Stimulated activated naive CD8-positive, alpha-beta T cell treated with anti-CD3 and anti-CD28 coated beads, Interleukin-15, Interleukin-2, amounts not matched to agents 100 U/mL and 50 U/mL, for 24 hours (primary cell): ENCODE measurements around the gene OAS2.
"Not testable (repeated sequence)": the region's sequence is repeated elsewhere in the genome, so short reads cannot be mapped to it uniquely, and the experiment has no call there.

Source experiments
- ATAC-seq: fragments of 150-1000 bp; cut with Tn5 transposase; one replicate; pipeline ENCODE4 v1.10.0; 2021
- DNase-seq: peaks from one replicate; pipeline ENCODE4 v3.0.0; 2021

OAS2 gene

DNA sequence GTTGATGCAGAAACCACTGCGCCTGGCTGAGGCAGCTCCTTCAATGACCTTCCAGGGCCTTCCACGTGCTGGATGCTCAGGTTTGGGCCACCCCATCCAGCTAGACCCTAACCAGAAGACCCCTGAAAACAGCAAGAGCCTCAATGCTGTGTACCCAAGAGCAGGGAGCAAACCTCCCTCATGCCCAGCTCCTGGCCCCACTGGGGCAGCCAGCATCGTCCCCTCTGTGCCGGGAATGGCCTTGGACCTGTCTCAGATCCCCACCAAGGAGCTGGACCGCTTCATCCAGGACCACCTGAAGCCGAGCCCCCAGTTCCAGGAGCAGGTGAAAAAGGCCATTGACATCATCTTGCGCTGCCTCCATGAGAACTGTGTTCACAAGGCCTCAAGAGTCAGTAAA is 29.5 kb upstream of the OAS2 start:
- ATAC-seq, result no peak
- DNase-seq, result no peak

DNA sequence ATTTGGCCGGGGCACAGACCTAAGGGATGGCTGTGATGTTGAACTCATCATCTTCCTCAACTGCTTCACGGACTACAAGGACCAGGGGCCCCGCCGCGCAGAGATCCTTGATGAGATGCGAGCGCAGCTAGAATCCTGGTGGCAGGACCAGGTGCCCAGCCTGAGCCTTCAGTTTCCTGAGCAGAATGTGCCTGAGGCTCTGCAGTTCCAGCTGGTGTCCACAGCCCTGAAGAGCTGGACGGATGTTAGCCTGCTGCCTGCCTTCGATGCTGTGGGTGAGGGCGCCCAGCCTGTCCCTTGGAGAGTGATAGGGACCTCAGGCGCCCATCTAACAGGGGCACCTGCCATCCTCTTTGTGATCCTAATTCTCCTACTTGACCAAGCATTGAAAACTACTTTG is 27.6 kb upstream of the OAS2 start:
- DNase-seq, result no peak
- ATAC-seq, result no peak

DNA sequence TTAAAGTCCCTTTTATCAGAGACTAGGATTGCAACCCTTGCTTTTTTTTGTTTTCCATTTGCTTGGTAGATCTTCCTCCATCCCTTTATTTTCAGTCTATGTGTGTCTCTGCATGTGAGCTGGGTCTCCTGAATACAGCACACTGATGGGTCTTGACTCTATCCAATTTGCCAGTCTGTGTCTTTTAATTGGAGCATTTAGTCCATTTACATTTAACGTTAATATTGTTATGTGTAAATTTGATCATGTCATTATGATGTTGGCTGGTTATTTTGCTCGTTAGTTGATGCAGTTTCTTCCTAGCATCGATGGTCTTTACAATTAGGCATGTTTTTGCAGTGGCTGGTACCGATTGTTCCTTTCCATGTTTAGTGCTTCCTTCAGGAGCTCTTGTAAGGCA is 21.2 kb upstream of the OAS2 start:
- not testable (repeated sequence) for DNase-seq, ATAC-seq

DNA sequence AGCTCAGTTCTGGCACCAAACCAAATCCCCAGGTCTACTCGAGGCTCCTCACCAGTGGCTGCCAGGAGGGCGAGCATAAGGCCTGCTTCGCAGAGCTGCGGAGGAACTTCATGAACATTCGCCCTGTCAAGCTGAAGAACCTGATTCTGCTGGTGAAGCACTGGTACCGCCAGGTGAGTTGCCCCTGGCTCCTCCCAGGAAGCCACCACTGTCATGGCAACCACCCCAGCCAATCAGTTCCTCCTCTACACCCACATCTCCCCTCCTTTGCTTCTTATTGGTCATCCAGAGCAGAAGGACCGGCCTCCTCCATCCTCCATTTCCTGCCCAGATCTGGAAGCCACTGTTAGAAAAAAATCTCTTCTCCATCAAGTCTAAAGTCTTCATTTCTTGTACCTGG is 17.2 kb upstream of the OAS2 start:
- DNase-seq, result no peak
- ATAC-seq, result no peak

DNA sequence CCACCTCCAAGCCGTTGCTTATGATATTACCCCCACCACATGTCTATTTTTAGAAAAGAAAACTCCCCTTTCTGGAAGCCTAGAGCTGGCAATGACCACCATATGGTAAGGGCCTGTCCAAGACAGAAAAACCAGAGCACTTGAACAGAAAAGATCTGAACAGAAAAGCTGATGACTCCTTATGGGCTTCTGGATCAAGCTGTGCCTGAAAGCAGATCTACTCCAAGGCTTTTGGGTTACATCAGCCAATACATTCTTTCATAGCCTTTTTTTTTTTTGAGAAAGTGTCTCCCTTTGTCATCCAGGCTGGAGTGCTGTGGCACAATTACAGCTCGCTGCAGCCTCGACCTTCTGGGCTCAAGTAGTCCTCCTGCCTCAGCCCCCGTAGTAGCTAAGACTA is 16.8 kb upstream of the OAS2 start:
- no peak for ATAC-seq

DNA sequence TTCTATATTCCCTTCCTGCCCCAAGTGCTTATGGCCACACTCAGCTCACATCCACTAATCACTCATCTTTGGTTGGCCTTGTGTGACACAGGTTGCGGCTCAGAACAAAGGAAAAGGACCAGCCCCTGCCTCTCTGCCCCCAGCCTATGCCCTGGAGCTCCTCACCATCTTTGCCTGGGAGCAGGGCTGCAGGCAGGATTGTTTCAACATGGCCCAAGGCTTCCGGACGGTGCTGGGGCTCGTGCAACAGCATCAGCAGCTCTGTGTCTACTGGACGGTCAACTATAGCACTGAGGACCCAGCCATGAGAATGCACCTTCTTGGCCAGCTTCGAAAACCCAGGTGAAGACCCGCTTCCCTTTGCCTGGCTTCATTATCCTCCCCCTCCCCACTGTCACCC is 15.8 kb upstream of the OAS2 start:
- DNase-seq (no peak), ATAC-seq (no peak)

More for the DNA sequence above, 16.8 kb upstream of the OAS2 start:
- DNase-seq, result no peak

DNA sequence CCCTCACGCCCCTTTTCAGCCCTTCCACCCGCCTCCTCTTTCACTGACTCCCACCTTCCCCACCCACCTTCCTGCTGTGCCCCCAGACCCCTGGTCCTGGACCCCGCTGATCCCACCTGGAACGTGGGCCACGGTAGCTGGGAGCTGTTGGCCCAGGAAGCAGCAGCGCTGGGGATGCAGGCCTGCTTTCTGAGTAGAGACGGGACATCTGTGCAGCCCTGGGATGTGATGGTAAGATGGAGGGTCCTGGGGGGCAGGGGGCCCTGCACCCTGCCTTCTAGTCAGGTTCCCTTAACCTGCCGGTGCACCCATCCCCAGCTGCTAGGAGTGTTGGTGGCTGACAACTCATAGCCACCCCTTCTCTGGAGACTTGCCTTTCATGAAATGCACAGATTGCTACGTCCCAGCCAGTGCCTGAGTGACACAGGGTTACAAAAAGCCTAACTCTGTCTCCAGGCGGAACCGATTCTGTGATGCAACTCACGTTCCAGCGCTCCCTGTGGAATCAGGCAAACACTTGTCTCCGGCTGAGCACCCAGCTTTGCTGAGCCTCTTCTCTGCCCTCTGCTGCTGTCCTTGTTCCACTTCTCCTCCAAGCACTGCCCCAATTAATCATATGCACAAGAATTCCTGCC is 15.0 kb upstream of the OAS2 start:
- no peak for ATAC-seq

DNA sequence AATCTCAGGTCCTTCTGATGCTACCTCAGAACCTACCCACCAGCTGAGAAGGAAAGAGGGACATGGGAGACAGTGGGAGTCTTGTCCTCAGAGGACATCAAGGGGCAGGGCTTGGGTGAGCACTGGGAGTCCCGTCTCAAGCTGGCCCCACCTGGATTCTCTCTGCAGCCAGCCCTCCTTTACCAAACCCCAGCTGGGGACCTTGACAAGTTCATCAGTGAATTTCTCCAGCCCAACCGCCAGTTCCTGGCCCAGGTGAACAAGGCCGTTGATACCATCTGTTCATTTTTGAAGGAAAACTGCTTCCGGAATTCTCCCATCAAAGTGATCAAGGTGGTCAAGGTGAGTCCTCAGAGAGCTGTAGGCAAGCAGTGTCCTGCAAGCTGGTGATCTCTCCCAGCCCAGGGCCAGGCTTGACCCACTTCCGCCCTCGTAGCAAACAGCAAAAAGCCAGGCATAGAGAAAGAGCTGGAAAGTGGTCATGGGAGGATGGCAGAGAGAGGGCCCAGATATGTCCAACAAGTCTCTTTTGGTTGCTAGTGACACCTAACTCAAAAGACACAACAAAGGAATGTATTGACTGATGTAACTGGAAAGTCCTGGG is 14.2 kb upstream of the OAS2 start:
- ATAC-seq (no peak), DNase-seq (no peak)

More for the DNA sequence above, 15.0 kb upstream of the OAS2 start:
- no peak for DNase-seq

DNA sequence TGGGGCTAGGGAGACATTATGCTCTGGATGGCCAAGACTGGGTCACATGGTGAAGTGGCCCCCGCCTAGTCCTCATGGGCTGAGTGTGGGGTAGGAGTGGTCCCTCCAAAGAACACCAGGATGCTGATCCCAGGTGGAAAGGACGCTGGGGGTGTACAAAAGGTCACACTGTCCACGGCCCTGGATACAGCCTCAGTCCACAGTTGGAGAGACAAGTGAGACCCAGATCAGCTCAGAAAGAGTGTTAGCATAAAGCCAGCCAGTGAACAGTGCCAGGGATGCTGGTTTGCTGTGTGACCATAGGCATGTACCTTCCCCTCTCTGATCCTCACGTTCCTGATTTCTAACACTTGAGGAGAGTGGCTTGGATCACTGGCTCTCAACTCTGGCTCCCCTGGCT is 13.4 kb upstream of the OAS2 start:
- DNase-seq (no peak), ATAC-seq (no peak)

DNA sequence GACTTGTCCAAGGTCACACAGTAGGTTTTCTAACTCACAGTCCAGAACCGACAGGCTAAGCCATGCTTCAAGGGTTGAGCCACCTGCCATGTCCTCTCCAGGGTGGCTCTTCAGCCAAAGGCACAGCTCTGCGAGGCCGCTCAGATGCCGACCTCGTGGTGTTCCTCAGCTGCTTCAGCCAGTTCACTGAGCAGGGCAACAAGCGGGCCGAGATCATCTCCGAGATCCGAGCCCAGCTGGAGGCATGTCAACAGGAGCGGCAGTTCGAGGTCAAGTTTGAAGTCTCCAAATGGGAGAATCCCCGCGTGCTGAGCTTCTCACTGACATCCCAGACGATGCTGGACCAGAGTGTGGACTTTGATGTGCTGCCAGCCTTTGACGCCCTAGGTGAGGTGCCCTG is 12.7 kb upstream of the OAS2 start:
- no peak for ATAC-seq
- no peak for DNase-seq

DNA sequence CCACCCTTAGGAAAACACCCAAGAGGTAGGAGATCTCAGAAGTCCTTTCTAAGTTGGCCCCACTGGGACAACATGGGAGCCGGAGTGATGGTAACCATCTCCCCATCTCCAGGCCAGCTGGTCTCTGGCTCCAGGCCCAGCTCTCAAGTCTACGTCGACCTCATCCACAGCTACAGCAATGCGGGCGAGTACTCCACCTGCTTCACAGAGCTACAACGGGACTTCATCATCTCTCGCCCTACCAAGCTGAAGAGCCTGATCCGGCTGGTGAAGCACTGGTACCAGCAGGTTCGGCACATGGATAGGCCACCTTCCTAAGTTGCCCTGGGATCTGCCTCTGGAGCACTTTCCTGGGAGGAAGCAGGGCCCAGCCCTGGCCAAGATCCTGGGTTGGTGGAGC is 11.0 kb upstream of the OAS2 start:
- DNase-seq (no peak), ATAC-seq (no peak)

DNA sequence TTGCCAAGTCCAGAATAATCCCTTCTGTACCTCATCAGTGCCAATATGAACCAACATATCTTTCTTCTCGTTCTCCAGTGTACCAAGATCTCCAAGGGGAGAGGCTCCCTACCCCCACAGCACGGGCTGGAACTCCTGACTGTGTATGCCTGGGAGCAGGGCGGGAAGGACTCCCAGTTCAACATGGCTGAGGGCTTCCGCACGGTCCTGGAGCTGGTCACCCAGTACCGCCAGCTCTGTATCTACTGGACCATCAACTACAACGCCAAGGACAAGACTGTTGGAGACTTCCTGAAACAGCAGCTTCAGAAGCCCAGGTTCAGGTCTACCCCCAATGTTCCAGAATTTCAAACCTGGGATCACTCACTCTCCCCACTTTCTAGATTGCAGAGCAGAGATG is 10.5 kb upstream of the OAS2 start:
- no peak for ATAC-seq
- no peak for DNase-seq

DNA sequence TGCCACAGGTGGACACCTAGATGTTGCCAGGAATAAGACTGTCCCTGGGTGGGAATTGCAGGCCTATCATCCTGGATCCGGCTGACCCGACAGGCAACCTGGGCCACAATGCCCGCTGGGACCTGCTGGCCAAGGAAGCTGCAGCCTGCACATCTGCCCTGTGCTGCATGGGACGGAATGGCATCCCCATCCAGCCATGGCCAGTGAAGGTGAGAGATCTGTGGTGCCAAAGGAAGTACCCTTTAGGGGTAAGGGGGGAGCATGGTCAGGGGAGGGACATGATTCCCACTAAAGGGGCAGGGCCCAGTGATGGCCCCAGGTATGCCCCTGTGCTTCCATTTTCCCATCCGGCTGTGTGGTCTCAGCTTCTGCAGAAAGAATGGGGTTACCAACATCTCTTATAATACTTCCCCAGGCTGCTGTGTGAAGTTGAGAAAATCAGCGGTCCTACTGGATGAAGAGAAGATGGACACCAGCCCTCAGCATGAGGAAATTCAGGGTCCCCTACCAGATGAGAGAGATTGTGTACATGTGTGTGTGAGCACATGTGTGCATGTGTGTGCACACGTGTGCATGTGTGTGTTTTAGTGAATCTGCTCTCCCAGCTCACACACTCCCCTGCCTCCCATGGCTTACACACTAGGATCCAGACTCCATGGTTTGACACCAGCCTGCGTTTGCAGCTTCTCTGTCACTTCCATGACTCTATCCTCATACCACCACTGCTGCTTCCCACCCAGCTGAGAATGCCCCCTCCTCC is 8.6 kb upstream of the OAS2 start:
- ATAC-seq (no peak), DNase-seq (no peak)

DNA sequence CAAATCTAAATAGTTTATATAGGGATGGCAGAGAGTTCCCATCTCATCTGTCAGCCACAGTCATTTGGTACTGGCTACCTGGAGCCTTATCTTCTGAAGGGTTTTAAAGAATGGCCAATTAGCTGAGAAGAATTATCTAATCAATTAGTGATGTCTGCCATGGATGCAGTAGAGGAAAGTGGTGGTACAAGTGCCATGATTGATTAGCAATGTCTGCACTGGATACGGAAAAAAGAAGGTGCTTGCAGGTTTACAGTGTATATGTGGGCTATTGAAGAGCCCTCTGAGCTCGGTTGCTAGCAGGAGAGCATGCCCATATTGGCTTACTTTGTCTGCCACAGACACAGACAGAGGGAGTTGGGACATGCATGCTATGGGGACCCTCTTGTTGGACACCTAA is 7.9 kb upstream of the OAS2 start:
- DNase-seq, result no peak
- ATAC-seq, result no peak

DNA sequence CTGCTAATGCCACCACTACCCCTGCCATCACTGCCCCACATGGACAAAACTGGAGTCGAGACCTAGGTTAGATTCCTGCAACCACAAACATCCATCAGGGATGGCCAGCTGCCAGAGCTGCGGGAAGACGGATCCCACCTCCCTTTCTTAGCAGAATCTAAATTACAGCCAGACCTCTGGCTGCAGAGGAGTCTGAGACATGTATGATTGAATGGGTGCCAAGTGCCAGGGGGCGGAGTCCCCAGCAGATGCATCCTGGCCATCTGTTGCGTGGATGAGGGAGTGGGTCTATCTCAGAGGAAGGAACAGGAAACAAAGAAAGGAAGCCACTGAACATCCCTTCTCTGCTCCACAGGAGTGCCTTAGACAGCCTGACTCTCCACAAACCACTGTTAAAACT is 7.1 kb upstream of the OAS2 start:
- ATAC-seq (no peak), DNase-seq (no peak)

DNA sequence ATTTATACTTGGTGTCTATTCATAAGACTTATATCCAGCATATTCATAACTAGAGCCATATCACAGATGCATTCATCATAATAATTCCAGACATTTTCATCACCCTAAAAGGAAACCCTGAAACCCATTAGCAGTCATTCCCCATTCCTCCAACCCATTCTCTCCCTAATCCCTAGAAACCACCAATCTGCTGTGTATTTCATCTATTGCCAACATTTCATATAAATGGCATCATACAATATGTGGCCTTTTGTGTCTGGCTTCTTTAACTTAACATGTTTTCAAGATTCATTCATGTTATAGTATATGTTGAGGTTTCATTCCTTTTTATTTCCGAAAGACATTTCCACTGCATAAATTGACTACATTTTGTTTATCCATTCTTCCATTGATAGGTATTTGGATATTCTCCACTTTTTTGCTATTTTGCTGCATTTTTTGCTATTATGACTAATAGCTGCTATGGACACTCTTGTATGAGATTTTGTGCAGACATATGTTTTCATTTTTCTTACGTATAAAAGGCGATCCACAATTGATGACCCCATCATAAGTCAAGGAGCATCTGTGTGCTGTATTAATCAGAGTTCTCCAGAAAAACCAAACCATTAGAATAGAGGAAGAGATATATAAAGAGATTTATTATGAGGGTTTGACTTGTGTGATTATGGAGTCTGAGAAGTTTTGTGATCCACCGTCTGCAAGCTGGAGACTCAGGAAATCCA is 5.1 kb upstream of the OAS2 start:
- DNase-seq (no peak), ATAC-seq (no peak)

DNA sequence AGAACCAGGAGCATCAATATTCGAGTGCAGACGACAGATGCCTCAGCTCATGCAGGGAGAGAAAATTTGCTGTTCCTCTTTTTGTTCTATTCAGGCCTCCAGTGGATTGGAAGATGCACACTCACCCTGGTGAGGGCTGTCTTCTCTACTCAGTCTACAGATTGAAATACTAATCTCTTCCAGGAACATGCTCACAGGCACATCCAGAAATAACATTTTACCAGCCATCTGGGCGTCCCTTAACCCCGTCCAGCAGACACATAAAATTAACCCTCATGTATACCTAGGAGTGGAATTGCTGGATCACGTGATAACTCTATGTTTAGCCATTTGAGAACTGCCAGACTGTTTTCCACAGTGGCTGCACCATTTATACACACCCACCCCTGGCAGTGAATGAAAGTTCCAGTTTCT is 4.5 kb upstream of the OAS2 start:
- DNase-seq (no peak), ATAC-seq (no peak)

DNA sequence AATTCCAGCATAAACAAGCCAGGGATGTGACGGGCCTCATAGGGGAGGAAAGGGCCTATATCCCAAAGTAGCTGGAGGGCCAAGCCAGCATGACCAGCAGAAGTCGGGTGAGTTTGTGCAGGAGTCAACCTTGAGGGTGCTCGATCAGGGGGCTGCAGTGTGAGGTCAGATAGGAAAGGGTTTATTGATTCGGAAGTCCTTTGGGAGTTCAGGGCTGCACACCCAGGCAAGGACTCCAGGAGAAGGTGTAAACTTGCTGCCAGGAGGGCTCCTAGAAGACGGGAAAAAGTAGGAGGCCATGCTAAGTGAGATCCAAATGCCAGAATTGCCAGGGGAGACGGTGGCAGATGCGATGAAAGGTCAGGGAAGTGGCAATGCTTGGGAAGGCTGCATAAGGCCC is 3.4 kb upstream of the OAS2 start:
- ATAC-seq, result no peak
- DNase-seq, result no peak

DNA sequence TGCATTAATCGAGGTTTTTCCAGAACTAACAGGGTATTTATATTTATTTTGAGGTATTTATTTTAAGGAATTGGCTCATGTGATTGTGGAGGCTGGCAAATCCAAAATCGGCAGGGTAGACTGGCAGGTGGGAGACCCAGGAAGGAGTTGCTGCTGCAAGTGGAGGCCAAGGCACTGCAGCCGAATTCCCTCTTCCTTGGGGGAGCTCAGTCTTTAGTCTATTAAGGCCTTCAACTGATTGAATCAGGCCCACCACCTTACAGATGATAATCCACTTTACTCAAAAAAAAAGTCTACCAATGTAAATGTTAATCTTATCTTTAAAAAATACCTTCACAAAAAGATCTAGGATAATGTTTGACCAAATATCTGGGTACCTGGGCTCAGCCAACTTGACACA is 1.2 kb upstream of the OAS2 start:
- ATAC-seq (no peak), DNase-seq (no peak)

DNA sequence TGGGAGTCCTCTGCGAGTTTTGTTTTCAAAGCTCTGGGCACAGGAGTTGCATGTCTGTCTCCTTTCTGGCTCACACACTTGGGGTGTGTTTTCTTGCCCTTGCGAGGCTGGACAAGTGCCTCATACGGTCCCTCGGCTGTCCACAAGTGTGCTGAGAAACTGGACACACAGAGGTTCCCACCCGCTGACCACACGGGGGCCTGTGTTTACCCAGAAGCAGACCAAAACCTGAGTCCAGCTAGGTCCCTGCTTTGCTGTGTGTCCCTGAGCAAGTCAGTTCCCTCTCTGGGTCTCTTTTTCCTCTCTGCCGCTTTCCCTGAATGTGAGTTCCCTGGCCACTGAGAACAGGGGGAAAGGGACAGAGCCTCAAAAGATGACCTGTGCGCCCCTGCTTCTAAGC is 678 bp upstream of the OAS2 start:
- ATAC-seq (no peak), DNase-seq (no peak)

DNA sequence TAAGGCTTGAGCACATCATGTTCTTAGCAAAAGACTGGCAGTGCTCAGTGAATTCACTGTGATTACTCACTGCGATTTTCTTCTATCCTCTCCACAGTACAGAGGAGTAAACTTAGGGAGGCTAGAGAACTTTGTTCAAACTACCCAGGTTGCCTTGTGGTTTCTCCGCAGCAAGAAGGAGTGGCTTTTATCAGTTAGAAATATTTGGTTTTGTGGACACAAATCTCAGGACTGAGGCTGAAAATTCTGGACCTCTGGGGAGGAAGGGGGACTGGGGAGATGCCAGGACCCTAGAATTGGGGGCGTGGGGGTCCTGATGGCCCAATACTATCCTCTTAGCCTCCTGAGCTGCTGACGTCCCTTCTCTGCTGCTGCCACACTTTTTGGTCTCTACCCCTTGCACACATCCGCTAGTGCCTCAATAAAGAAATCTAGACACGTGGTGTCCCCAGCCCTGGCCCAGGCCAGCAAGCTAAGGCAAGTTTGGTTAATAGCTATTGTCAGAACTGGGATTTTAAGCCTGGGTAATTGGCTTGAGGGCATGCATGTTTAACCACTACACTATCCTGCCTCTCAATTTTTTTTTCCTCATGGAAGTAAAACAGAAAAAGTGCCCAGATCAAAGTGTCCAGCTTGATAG is 842 bp downstream of the OAS2 start:
- peak; percentile 49 for ATAC-seq
- DNase-seq, result peak; percentile 54

DNA sequence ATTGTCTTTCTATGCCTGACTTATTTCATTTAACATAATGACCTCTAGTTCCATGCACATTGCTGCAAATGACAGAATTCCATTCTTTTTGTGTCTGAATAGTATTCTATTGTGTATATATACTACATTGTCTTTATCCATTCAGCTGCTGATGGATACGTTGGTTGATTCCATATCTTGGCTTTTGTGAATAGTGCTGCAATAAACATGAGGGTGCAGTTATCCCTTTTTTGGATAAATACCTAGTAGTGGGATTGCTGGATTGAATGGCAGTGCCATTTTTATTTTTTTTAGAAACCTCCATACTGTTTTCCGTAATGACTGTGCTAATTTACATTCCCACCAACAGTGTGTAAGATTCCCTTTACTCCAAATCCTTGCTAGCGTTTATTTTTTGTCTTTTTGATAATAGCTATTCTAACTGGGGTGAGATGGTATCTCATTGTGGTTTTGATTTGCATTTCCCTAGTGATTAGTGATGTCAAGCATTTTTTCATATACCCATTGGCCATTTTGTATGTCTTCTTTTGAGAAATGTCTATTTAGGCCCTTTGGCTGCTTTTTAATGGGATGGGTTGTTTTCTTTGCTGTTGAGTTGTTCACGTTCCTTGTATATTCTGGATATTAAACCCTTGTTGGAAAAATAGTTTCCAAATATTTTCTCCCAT is 2.3 kb downstream of the OAS2 start:
- DNase-seq (no peak), ATAC-seq (no peak)
